ENCODE measurements around the gene CENPC. TPM values are rescaled to one million over a fixed set of nuclear protein-coding genes. Genes with fewer than 3 reads are reported as not detected.
"Not testable (repeated sequence)": the region's sequence is repeated elsewhere in the genome, so short reads cannot be mapped to it uniquely, and the experiment has no call there.

CENPC gene
- total RNA-seq, 4 donors from 2014 or later: 33.2 to 49.4 (median 38.5) TPM

DNA sequence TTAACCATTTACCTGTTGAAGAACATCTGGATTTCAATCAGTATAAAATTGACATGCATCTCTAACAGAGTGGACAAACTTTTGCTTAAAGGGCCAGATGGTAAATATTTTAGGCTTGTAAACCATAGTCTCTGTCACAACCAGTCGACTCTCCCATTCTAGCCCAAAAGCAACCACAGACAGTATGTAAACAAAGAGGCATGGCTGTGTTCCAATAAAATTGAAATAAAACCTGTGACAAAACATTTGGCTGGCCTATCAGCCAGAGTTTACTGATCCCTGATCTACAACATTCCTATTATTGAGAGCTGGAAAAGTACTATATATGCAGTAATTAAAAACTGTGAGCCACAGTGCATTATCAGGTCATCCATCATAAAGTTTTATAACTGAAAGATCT lies 3.2 kb downstream of the CENPC start:
- WGBS, 2 donors: 63 to 93% methylated on average over 1 of the region's 1 CpG
- intact Hi-C loops (cut with DNase I): no loop called here
- H3K27me3 ChIP-seq: no peaks in the 10 kb centered on the region
- H3K27ac ChIP-seq: no peak overlapping the region
- no peak for DNase-seq
- no peak overlapping the region for H3K4me3 ChIP-seq (replicated peaks in 1 of 3)
- peaks cover 9 to 22% of the 10 kb centered on the region in 2 donors for H3K36me3 ChIP-seq
- peaks cover 6 to 10% of the 10 kb centered on the region in 2 donors for H3K4me1 ChIP-seq
- no peak for TF ChIP-seq POLR2A (IDR thresholded peaks at IDR 0.05)
- no peak for TF ChIP-seq CTCF (IDR thresholded peaks at IDR 0.05)
- H3K9me3 ChIP-seq: no peaks in the 10 kb centered on the region

GRCh38 chr4:67539830-67540229 lies 5.5 kb downstream of the CENPC start:
- Histone ChIP-seq H3K4me3 (replicated peaks in 1 of 3) (no peak overlapping the region), H3K36me3 (peaks cover 20 to 25% of the 10 kb centered on the region in 2 donors), H3K27me3 (no peaks in the 10 kb centered on the region), H3K4me1 (peaks cover 6 to 10% of the 10 kb centered on the region in 2 donors), H3K9me3 (no peaks in the 10 kb centered on the region), H3K27ac (no peak overlapping the region)
- TF ChIP-seq CTCF (IDR thresholded peaks at IDR 0.05) (no peak), POLR2A (IDR thresholded peaks at IDR 0.05) (no peak)
- 99 to 100% methylated on average over 1 of the region's 1 CpG for WGBS, 2 donors
- no peak for DNase-seq
- intact Hi-C loops (cut with DNase I): no loop called here

DNA sequence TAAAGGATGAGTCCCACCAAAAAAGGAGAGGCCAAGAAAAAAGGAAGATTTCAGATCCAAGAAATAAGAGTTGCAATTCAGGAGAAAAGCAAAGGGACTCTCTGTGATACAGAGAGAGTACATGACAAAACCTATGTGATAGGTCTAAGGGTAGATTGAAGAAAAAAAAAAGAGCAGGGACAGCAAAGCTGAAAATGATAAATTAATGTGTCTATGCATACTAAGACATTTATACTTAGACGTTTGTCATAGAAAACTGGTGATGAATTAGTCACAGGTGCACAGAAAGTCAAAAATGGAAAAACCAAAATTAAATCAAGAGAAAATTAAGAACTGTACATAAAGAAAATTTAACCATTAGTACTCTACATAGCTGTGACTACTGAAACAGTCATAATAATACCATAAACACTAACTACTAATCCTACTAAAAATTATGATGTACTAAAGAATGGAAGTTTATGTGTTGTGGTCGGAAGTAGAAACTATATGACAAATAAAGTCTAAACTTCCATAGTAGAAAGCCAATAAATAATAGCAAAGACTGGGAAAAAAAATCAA lies 9.9 kb downstream of the CENPC start:
- intact Hi-C loops (cut with DNase I): no loop called here
- Histone ChIP-seq H3K27ac (no peak overlapping the region), H3K4me3 (replicated peaks in 1 of 3) (no peak overlapping the region), H3K9me3 (no peaks in the 10 kb centered on the region), H3K27me3 (no peaks in the 10 kb centered on the region), H3K36me3 (peaks cover 27 to 39% of the 10 kb centered on the region in 2 donors), H3K4me1 (no peaks in the 10 kb centered on the region)
- no peak for DNase-seq
- 87 to 91% methylated on average over 2 of the region's 2 CpGs for whole genome bisulfite sequencing, 2 donors
- TF ChIP-seq CTCF (IDR thresholded peaks at IDR 0.05) (no peak), POLR2A (IDR thresholded peaks at IDR 0.05) (no peak)

GRCh38 chr4:67533112-67533511 lies 12.2 kb downstream of the CENPC start:
- no peak overlapping the region for H3K4me3 ChIP-seq (replicated peaks in 1 of 3)
- no peak for DNase-seq
- H3K27ac ChIP-seq: no peak overlapping the region
- H3K4me1 ChIP-seq: no peaks in the 10 kb centered on the region
- H3K27me3 ChIP-seq: no peaks in the 10 kb centered on the region
- intact Hi-C loops (cut with DNase I): no loop called here
- 94 to 100% methylated on average over 3 of the region's 3 CpGs for WGBS, 2 donors
- TF ChIP-seq CTCF (IDR thresholded peaks at IDR 0.05): no peak
- no peaks in the 10 kb centered on the region for H3K9me3 ChIP-seq
- H3K36me3 ChIP-seq: peaks cover 12 to 52% of the 10 kb centered on the region in 2 donors

- H3K4me1 ChIP-seq; H3K27ac ChIP-seq; DNase-seq; H3K4me3 ChIP-seq (replicated peaks in 1 of 3); H3K9me3 ChIP-seq; intact Hi-C loops (cut with DNase I); H3K27me3 ChIP-seq: not testable (repeated sequence)
- 89 to 97% methylated on average over 4 of the region's 4 CpGs for WGBS, 2 donors
- H3K36me3 ChIP-seq: peaks cover 8 to 47% of the 10 kb centered on the region in 2 donors
Observed at GRCh38 chr4:67532397-67532796, 12.9 kb downstream of the CENPC start.
